A549 (cell line): ENCODE data around the gene OAS3. TPM values are rescaled to one million over a fixed set of nuclear protein-coding genes. Genes with fewer than 3 reads are reported as not detected.

Experiments
- ATAC-seq, 2 experiments: fragments of 200-7000 bp in 1 of 2; fragments of >200 bp in 1 of 2; cut with Nextera tagmentation in 1 of 2; cut with Tn5 transposase in 1 of 2; 3 replicates each; pipeline versions ENCODE4 v1.8.0 to v1.9.1; 2018 to 2020; ENCODE audit warnings: mild to moderate bottlenecking in 1 of 2, moderate library complexity in 1 of 2
- CTCF ChIA-PET: fragments of 300-600 bp; sonication (Branson Sonifier 250); formaldehyde crosslinking; extraction: SDS; loops from one replicate; lab custom pipeline; 2021; ENCODE audit warnings: antibody characterized with exemption, inconsistent platforms; lab: Yijun Ruan, JAX
- POLR2A ChIA-PET: fragments of 350-600 bp; formaldehyde crosslinking; extraction: SDS; loops from one replicate; lab custom pipeline; 2021; ENCODE audit warnings: antibody characterized with exemption, inconsistent platforms; lab: Yijun Ruan, JAX
- DNase-seq, 2 experiments: peaks; one replicate each; pipeline versions ENCODE4 v3.0.0 to v3.0.0-alpha.2; 2011 to 2016; ENCODE audit warnings: low read depth in 1 of 2, low spot score in 1 of 2
- FAIRE-seq: peaks from 2 replicates; lab custom pipeline; 2011; peaks lifted over from hg19 to GRCh38; lab: Jason Lieb, UNC
- H3K27ac ChIP-seq, 2 experiments: fragments of >200 bp; sonication (Bioruptor Twin); formaldehyde crosslinking; 3 replicates each; pipeline ENCODE4 v1.5.1; 2016 to 2017
- H3K4me1 ChIP-seq: fragments of >200 bp; sonication (Bioruptor Twin); formaldehyde crosslinking; 3 replicates; pipeline ENCODE4 v1.6.1; 2016
- H3K4me2 ChIP-seq: fragments of >200 bp; sonication (Bioruptor Twin); formaldehyde crosslinking; 3 replicates; pipeline ENCODE4 v1.6.1; 2016
- H3K4me3 ChIP-seq: fragments of >200 bp; sonication (Bioruptor Twin); formaldehyde crosslinking; 3 replicates; pipeline ENCODE4 v1.5.1; 2016
- H3K9me3 ChIP-seq: fragments of >200 bp; sonication (Bioruptor Twin); formaldehyde crosslinking; 3 replicates; pipeline ENCODE4 v1.6.1; 2016
- ATOH8 ChIP-seq: fragments of 250-450 bp; sonication (Bioruptor Pico); IDR thresholded peaks from 2 replicates; pipeline ENCODE4 v1.5.0; 2020; ENCODE audit warnings: low read depth, mild to moderate bottlenecking, moderate library complexity
- BHLHE40 ChIP-seq: IDR thresholded peaks from 2 replicates; pipeline ENCODE4 v1.6.1; 2012; ENCODE audit warnings: low read depth, low read length, inconsistent platforms
- CTCF ChIP-seq: fragments of >200 bp; sonication (Bioruptor Twin); formaldehyde crosslinking; IDR thresholded peaks from 3 replicates; pipeline ENCODE4 v1.5.1; 2016
- EHF ChIP-seq: fragments of 250-450 bp; sonication (Bioruptor Pico); IDR thresholded peaks from 2 replicates; pipeline ENCODE4 v1.5.0; 2020; ENCODE audit warnings: mild to moderate bottlenecking
- EP300 ChIP-seq, 2 experiments: fragments of >200 bp; sonication (Bioruptor Twin); formaldehyde crosslinking; IDR thresholded peaks; 2 replicates in 1 of 2; 3 replicates in 1 of 2; pipeline ENCODE4 v1.6.1; 2016 to 2017
- FOXS1 ChIP-seq: fragments of 250-450 bp; sonication (Bioruptor Pico); IDR thresholded peaks from 2 replicates; pipeline ENCODE4 v1.5.0; 2020; ENCODE audit warnings: mild to moderate bottlenecking, moderate library complexity
- GATA3 ChIP-seq: IDR thresholded peaks from 2 replicates; pipeline ENCODE4 v1.6.1; 2012; ENCODE audit warnings: borderline replicate concordance
- HDAC2 ChIP-seq: fragments of 200-600 bp; sonication (generic); IDR thresholded peaks from 2 replicates; pipeline ENCODE4 v1.6.1; 2016
- HMGXB4 ChIP-seq: fragments of 250-450 bp; sonication (Bioruptor Pico); IDR thresholded peaks from 2 replicates; pipeline ENCODE4 v1.5.0; 2021; ENCODE audit warnings: mild to moderate bottlenecking, moderate library complexity, borderline replicate concordance
- JUN ChIP-seq, 2 experiments: fragments of >200 bp; sonication (Bioruptor Twin); formaldehyde crosslinking; IDR thresholded peaks; 2 replicates in 1 of 2; 3 replicates in 1 of 2; pipeline ENCODE4 v1.6.1; 2016 to 2017
- JUNB ChIP-seq: fragments of >200 bp; sonication (Bioruptor Twin); formaldehyde crosslinking; IDR thresholded peaks from 2 replicates; pipeline ENCODE4 v1.6.1; 2016
- KDM1A ChIP-seq: fragments of 200-600 bp; sonication (generic); IDR thresholded peaks from 2 replicates; pipeline ENCODE4 v1.6.1; 2016; ENCODE audit warnings: low read depth, mild to moderate bottlenecking
- MAX ChIP-seq: IDR thresholded peaks from 2 replicates; pipeline ENCODE4 v1.6.1; 2012
- MYC ChIP-seq: IDR thresholded peaks from 2 replicates; pipeline ENCODE4 v1.6.1; 2012; ENCODE audit warnings: mild to moderate bottlenecking, inconsistent platforms, low read length, improper control_type of control experiment, borderline replicate concordance
- NFE2L2 ChIP-seq: fragments of 150-350 bp; conservative IDR thresholded peaks from 2 replicates; pipeline ENCODE4 v1.6.1; 2014; ENCODE audit warnings: low read length
- PBX3 ChIP-seq: IDR thresholded peaks from 2 replicates; pipeline ENCODE4 v1.6.1; 2012
- RCOR1 ChIP-seq: fragments of 150-350 bp; IDR thresholded peaks from 2 replicates; pipeline ENCODE4 v1.6.1; 2014; ENCODE audit warnings: antibody characterized with exemption, low read length, low read depth
- RFX5 ChIP-seq: fragments of 450-650 bp; IDR thresholded peaks from 2 replicates; pipeline ENCODE4 v1.7.1; 2014; ENCODE audit warnings: antibody characterized with exemption, mild to moderate bottlenecking, moderate library complexity
- ZC3H11A ChIP-seq: fragments of 450-650 bp; IDR thresholded peaks from 2 replicates; pipeline ENCODE4 v1.6.1; 2014; ENCODE audit warnings: antibody characterized with exemption, mild to moderate bottlenecking
- WGBS: methylation state at CpG from one replicate; pipeline ENCODE4 v1.1.6; 2017; ENCODE audit errors: missing lambda C conversion rate; 5-methylcytosine and 5-hydroxymethylcytosine counted together
- polyA plus RNA-seq, 4 experiments: library from polyadenylated mRNA; depleted of rRNA in 3 of 4; stranded (reverse); fragments of >200 nt; fragmentation: RNase III in 1 of 4; extraction: RNeasy Plus Mini Kit Qiagen cat#74134 plus additional on column Dnase treatment in 1 of 4; gene quantifications; 2 replicates in 3 of 4; 3 replicates in 1 of 4; pipeline ENCODE4 v1.2.3, GENCODE V29; 2011 to 2017

The OAS3 gene
- polyA plus RNA-seq, 2 of the 4 experiments (the other 2 are of a cell fraction) = 22.7 to 36.7 TPM

GRCh38 chr12:112945515-112945914, 7.2 kb downstream of the OAS3 start:
- Histone ChIP-seq H3K4me2 (no peak overlapping the region), H3K4me1 (no peaks in the 10 kb centered on the region), H3K9me3 (no peaks in the 10 kb centered on the region), H3K27ac (no peak overlapping the region), H3K4me3 (no peak overlapping the region)
- ATAC-seq (no peak), FAIRE-seq (no peak), DNase-seq (no peak)
- ChIA-PET CTCF (no interaction called here), POLR2A (no interaction called here)
- 92% methylated on average over 4 of the region's 4 CpGs for WGBS
- TF ChIP-seq KDM1A (peak; percentile 34; the same call in 1 of the 2 replicates), ZC3H11A (no peak), CTCF (no peak), ATOH8 (no peak), BHLHE40 (no peak), MAX (no peak), JUNB (no peak), RCOR1 (no peak)
- TF ChIP-seq, all 56 proteins: peak for 1

GRCh38 chr12:112946236-112947000, 8.1 kb downstream of the OAS3 start:
- CTCF ChIA-PET = interaction anchor here (1.1 kb wide), 1 partner anchor 12 kb away, joined by 3 read pairs; no protein-coding TSS in a partner anchor
- H3K9me3 ChIP-seq = no peaks in the 10 kb centered on the region

More at GRCh38 chr12:112946236-112947000, 8.1 kb downstream of the OAS3 start:
- no peak for FAIRE-seq
- 93% methylated on average over 14 of the region's 14 CpGs for WGBS
- no peak for DNase-seq
- H3K4me1 ChIP-seq = no peaks in the 10 kb centered on the region
- H3K27ac ChIP-seq = no peak overlapping the region
- no peak for ATAC-seq
- POLR2A ChIA-PET = no interaction called here
- H3K4me3 ChIP-seq = no peak overlapping the region
- no peak overlapping the region for H3K4me2 ChIP-seq
- TF ChIP-seq EHF = no peak
- TF ChIP-seq FOXS1 (CRISPR knock-in tag) = no peak
- no peak for TF ChIP-seq HDAC2
- TF ChIP-seq RFX5 = no peak
- TF ChIP-seq ZC3H11A = no peak
- no peak for TF ChIP-seq EP300 (IDR thresholded peaks at IDR 0.05)
- TF ChIP-seq PBX3 = no peak
- no peak for TF ChIP-seq JUNB
- no peak for TF ChIP-seq HMGXB4 (CRISPR knock-in tag)
- no peak for TF ChIP-seq JUN (IDR thresholded peaks at IDR 0.05)
- no peak for TF ChIP-seq RCOR1
- TF ChIP-seq GATA3 = no peak
- TF ChIP-seq NFE2L2 = no peak
- TF ChIP-seq MYC = no peak
